Measurements from ENCODE around the gene CLEC10A.
A peak's percentile ranks its signal among the peaks of the same experiment; 100 is the strongest.
"Not testable (repeated sequence)": the region's sequence is repeated elsewhere in the genome, so short reads cannot be mapped to it uniquely, and the experiment has no call there.

The CLEC10A gene

GRCh38 chr17:7070712-7071111, 9.3 kb downstream of the CLEC10A start:
- no peak for DNase-seq

DNA sequence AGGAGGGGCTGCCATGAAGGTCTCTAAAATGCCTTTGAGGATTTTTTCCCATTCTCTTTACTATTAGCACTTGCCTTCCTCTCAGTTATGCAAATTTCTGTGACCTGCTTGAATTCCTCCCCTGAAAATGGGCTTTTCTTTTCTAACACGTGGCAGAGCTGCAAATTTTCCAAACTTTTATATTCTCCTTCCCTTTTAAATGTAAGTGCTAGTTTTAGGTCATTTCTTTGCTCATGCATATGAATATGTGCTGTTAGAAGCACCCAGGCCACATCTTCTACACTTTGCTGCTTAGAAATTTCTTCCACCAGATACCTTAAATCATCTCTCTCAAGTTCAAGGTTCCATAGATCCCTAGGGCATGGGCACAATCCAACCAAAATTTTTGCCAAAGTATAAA, 11.8 kb downstream of the CLEC10A start:
- DNase-seq = no peak

DNA sequence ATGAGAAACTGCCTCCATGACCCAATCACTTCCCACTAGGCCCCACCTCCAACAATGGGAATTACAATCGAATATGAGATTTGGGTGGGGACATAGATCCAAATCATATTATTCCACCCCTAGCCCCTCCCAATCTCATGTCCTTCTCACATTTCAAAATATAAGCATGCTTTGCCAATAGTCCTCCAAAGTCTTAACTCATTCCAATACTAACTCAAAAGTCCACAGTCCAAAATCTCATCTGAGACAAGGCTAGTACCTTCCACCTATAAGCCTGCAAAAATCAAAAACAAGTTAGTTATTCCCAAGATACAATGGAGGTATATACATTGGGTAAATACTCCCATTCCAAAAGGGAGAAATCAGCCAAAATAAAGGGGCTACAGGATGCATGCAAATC, 12.9 kb downstream of the CLEC10A start:
- DNase-seq = no peak

DNA sequence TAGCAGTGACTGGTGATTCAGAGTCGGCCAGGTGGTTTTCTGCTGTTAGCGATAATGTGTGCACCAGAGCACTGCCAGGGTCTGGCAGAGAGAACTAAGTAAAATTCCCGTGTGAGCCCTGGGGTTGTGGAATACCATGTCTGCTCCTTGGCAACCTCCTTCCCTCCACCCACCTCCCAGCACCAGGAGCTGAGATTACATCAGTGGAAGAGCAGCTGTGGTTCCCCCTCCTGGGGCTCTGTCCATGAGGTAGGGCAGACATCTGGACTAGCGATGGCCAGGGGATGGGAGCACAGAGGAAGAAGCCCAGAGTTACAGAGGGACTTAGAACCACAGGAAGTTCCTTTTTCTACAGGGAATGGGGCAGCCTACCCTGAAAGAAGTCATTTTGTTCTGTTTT, 15.8 kb downstream of the CLEC10A start:
- DNase-seq = no peak

- no peak for DNase-seq
These were observed 16.4 kb downstream of the CLEC10A start for GRCh38 chr17:7063518-7064094.

GRCh38 chr17:7060165-7060891, 19.7 kb downstream of the CLEC10A start:
- DNase-seq = peak in 1 of 2 donors; percentile 31

DNA sequence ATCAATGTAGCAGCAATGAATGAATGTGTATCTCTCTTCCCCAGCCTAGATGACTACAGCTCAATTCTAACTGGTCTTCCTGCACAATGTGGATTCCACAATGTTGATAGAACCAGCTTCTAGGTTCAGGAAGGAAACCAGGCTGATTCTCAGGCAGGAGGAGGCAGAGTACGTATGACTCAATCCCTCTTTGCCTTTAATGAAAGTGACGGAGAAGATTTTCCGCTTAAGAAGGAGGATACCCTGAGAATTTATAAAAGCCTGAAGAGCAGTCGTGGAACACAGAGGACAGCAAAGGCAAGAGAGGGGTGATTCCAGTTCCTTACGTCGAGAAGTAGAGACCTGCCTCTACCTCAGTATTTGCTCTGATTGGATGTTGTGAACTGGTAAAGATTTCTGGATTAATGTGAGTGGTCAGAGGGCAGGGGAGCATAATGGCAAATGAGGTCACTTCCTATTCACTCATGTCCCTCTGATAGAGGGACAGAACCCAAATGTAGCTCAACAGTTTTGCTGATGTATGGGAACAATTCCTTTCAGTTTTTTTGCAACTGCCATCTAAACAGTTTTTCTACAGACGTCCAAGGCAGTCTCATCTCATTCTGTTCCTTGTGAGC, 21.1 kb downstream of the CLEC10A start:
- no peak for DNase-seq

DNA sequence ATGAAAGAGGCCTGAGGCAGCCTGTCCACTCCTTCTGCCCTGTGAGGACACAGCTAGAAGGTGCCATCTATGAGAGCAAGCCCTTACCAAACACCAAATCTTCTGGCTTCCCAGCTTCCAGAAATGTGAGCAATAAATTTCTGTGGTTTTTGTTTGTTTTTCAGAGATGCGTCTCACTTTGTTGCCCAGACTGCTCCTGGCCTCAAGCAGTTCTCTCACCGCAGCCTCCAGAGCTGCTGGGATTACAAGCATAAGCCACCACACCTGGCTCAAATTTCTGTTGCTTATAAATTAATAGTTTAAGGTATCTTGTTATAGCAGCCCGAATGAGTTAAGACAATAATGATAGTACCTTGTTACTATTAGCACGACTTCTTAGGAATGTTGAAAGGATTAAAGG, 23.7 kb downstream of the CLEC10A start:
- no peak for DNase-seq

GRCh38 chr17:7050583-7050982, 29.5 kb downstream of the CLEC10A start:
- not testable (repeated sequence) for DNase-seq

- no peak for DNase-seq
These were observed 31.1 kb downstream of the CLEC10A start for GRCh38 chr17:7048968-7049367.

- no peak for DNase-seq
These were observed 32.5 kb downstream of the CLEC10A start for GRCh38 chr17:7047566-7047965.

GRCh38 chr17:7046725-7047397, 33.2 kb downstream of the CLEC10A start:
- DNase-seq = not testable (repeated sequence)

DNA sequence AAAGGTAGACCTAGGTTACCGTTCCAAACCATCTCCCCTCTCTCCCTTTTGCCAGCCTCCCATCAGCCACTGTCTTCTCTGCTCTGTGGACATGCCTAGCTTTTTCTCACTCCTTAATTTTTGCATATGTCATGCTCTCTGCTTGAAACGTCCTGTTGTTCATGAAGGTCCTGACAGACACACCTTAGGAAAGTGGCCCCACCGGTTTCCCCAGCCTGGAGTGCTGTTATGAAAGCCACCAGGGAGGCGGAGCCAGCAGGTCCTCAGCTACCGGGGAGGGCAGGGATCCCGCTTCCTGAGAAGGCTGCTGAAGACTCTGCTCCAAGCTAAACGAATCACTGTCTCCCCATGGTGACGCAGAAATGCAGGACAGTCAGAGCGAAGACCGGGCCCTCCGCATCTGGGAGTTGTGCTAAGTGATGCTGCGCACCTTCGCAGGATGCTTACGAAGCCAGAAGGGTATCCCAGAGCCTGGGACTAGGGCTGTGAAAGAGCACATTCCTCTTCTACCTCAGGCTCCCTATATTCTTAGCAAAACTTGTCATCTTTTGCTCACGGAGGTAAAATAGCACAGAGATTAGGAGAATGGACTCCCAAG, 33.8 kb downstream of the CLEC10A start:
- no peak for DNase-seq

- peak; percentile 56 to 91 for DNase-seq
These were observed 34.4 kb downstream of the CLEC10A start for GRCh38 chr17:7045492-7046126.

GRCh38 chr17:7043497-7044198, 36.4 kb downstream of the CLEC10A start, which contains the start of gene SLC16A11:
TSS of gene SLC16A11 (minus strand) at chr17:7044092. CDS start at chr17:7043513, 579 bp downstream.
- DNase-seq = no peak

DNA sequence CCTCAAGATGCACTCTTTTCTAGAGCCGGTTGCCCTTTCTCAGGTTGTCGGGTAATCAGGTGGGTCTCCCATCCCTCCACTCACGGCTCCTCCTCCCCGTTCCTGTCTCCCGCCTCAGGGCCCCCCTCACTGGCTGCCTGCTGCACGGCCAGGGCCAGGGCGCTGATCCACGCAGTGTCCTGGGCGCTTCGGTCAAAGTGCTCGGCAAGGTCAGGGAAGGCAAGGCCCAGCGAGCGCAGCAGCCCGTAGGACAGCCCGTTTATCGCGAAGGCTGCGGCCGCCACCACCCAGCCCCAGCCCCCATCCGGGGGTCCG, 36.9 kb downstream of the CLEC10A start:
- DNase-seq = no peak

DNA sequence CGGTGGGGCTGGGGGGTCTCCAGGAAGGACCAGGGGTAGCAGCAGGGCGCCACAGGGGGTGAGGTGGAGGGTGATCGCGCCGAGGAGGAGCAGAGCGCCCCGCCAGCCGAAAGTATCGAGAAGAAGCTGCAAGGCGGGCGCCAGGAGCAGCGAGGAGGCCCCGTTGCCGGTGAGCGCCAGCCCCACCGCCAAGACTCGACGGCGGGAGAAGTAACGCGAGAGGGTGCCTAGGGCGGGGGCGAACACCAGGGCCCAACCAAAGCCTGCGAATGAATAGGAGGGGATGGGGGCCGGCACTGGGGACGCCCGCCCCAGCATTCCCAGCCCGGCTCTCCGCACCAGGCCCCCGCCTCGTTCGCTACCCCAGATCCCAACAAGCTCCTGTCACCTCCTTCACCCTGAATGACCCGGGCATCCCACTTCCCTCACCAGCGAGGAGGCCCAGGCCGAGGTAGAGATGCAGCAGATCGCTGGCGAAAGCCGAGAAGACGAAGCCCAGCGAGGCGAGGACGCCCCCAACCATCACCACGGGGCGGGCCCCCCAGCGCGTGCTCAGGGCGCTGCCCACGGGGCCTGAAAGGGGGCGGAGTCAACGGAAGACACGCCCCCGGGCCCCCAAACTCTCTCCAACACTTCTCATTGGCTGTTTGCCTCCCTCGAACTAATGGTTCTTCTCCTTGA, 37.4 kb downstream of the CLEC10A start:
- DNase-seq = no peak

GRCh38 chr17:7041607-7042500, 38.2 kb downstream of the CLEC10A start:
- DNase-seq = no peak

DNA sequence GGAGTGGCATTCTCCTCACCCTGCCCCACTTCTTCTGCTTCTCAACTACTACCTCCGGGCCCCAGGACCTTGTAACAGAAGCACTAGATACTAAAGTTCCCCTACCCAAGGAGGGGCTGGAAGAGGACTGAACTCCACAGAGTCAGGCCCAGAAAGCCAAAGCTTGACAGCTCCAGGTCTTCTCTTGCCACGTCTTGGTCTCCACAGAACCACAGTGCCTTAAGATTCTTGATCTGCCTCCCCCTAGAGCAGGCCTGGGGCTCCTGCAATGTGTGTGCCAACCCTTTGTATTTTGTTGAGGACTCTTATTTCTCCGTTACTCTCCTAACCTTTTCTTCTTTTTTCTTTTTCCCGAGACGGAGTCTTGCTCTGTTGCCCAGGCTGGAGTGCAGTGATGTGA, 40.2 kb downstream of the CLEC10A start:
- DNase-seq = no peak

DNA sequence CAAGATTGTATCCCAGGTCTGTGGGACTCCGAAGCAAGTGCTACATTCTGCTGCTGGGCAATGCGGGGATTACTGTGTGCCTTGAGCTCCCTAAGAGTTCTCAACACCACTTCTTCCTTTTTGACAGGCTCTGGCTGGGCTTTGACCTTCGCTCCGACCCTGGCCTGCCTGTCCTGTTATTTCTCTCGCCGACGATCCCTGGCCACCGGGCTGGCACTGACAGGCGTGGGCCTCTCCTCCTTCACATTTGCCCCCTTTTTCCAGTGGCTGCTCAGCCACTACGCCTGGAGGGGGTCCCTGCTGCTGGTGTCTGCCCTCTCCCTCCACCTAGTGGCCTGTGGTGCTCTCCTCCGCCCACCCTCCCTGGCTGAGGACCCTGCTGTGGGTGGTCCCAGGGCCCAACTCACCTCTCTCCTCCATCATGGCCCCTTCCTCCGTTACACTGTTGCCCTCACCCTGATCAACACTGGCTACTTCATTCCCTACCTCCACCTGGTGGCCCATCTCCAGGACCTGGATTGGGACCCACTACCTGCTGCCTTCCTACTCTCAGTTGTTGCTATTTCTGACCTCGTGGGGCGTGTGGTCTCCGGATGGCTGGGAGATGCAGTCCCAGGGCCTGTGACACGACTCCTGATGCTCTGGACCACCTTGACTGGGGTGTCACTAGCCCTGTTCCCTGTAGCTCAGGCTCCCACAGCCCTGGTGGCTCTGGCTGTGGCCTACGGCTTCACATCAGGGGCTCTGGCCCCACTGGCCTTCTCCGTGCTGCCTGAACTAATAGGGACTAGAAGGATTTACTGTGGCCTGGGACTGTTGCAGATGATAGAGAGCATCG, 41.8 kb downstream of the CLEC10A start:
- no peak for DNase-seq
